ENCODE measurements around the gene TPSAB1.
A peak's percentile ranks its signal among the peaks of the same experiment; 100 is the strongest.

The TPSAB1 gene

DNA sequence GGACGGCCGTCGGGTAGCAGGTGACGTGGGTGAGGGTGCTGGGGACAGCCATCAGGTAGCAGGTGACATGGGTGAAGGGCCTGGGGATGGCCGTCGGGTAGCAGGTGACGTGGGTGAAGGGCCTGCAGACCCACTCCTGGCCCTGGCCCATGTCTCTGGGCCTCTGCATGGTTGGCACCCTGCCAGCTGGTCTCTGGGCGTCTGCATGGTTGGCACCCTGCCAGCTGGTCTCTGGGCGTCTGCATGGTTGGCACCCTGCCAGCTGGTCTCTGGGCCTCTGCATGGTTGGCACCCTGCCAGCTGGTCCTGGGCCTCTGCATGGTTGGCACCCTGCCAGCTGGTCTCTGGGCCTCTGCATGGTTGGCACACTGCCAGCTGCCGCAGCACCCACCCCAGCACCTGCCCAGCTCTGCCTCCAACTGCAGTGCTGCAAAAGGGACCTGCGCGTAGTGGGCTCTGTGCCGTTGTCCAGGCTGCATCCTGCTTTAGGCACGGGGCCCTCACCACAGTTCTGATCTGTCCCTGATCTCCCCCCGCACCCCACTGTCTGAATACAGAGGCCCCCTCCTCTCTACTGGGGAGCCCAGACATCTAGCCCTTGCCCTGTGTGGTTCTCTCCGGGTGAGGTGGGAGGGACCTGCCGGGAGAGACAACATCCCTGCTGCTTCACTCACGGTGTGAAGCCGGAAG is 31.4 kb downstream of the TPSAB1 start:
- peak; percentile 63 for DNase-seq

DNA sequence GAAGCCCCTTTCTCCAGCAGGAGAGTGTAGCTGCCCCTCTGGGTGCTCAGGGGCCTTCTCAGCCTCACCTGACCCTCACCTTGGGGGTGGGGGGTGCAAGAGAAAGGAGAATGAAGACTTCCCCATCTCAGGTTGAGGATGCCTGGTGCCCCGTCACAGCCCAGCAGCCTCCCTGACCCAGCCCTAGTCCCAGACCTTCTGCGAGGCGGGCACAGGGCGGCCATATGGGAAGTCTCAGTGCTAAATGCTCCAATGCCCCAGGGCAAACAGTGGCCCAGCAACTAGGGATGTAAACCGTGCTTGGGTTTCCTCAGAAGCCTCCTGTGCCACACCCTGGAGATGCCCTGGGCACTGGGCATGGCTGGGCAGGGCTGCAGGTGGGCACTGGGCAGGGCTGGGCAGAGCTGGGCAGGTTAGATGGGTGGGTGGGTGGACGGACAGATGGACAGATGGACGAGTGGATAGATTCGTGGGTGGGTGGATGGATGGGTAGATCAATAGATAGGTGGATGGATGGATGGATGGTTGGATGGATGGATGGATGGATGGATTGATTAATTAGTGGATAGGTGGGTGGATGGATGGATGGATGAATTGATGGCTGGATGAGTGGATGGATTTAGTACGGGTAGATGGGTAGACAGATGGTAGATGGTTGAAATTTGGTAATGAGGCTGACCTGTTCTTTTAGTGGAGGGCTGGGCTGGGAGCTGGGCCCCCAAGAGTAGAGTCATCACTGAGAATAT is 32.1 kb downstream of the TPSAB1 start:
- DNase-seq = no peak

DNA sequence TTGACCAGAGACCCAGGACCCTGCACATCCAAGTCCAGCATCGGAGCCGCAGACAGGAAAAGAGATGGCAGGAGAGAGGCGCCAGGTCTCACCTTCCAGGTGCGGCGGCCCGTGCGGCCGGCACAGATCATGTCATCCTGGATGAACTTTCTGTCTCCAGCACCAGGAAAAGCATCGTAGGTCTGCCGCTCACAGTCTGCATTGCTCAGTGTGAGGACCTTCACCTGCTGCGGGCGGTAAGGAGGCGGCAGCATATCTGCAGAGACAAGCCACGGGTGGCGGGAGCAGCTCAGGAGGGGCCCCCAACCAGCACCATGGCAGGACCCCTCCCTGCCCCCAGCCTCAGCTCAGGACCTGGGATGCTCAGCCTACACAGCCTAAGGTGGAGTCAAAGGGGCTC is 33.3 kb downstream of the TPSAB1 start:
- DNase-seq = no peak

DNA sequence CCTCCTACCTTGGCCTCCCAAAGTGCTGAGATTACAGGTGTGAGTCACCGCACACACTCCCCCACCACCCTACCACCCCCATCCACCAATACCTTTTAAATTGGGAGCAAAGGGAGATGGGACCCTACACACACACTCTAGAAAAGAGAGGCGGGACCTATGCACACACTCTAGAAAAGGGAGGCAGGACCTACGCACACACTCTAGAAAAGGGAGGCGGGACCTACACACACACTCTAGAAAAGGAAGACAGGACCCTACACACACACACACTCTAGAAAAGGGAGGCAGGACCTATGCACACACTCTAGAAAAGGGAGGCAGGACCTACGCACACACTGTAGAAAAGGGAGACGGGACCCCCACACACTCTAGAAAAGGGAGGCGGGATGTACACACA is 34.3 kb downstream of the TPSAB1 start:
- DNase-seq = no peak

DNA sequence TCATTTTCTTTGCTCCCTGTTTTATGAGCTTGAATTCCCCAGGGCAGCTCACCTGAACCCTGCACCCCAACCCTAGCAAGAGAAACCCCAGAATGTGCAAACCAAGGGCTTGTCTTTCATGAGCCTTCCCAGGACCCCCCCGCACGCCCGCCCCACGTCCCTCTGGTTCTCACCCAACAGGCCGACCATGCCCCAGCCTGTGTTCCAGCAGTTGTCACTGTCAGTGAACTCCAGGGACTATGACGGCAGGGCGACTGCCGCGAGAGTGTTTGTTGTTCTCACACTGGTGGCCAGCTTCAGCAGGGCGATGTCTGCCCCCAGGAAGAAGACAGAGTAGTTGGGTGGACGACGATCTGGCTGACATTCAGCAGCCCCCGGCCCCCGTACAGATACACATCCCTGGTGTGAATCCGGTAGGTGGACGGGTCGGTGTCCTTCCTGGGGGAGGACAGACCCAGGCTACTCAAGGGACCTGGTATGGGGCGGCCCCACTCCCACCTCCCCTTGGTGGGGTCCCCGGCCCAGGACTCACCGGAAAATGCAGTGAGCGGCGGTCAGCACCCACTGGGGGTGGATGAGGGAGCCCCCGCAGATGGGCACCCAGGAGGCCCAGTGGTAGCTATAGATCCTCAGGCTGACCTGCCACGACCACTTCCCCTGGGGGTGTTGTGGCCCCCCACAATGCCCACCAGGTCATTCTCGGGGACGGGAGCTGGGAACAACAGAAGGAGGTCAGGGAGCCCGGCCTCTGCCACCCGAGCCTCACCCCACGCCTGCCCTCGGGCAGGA is 35.5 kb downstream of the TPSAB1 start:
- no peak for DNase-seq

DNA sequence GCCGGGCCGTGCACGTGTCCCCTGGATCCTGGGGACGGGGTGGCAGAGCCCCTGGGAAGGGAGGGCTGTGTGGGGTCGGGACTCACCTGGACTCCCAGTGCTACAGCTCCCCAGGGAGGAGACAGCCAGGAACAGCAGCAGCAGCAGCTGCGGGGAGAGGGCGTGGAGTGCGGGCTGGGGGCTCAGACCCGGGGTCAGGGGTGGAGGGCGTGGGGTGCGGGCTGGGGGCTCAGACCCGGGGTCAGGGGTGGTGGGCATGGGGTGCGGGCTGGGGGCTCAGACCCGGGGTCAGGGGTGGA is 36.0 kb downstream of the TPSAB1 start:
- no peak for DNase-seq

DNA sequence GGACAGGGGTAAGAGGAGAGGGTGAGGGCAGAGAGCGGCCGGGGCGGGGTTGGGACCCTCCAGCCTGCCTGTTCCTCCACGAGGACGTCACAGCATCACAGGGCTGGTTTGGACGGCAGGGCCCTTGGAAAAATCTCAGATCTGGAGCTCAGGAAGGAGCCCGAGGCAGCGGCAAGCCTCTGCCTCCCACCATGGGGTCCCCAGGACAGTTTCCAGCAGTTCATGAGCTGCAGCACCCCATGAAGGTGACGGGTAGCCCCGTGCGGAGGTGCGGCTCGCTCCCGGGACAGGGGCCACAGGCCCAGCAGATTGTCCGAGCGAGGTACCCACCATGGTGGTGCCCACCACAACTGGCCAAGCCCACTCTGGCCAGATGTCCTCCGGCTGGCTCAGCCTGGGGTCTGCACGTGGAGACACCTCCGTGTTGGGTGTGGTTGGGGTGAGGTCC is 36.7 kb downstream of the TPSAB1 start:
- DNase-seq = no peak

DNA sequence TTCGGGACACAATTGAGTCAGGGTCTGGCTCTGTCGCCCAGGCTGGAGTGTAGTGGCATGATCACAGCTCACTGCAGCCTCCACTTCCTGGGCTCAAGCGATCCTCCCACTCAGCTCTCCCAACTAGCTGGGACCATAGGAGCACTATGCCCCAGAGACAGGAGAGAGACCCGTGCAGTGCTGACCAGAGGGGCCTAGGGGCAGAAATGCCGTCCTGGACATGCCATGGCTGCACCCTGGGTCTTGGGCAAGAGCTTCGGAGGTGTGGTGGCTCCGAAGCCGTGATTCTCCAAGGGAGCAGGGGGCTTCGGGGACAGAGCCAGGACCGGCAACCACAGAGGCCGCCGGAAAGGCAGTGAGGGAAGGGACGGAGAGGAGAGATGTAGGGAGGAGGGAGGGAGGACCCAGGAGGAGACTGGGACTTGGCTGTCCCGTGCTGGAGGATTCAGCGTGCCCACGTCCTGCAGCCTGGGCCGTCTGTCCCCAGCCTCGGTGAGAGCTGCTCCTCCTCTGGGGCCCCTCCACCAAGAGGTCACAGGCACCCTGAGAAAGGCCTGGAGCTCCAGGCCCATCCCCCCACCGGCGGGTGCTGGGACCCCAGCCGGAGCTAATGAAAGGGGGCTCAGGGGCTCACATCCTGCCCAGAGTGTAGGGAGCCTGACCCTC is 37.2 kb downstream of the TPSAB1 start:
- no peak for DNase-seq

DNA sequence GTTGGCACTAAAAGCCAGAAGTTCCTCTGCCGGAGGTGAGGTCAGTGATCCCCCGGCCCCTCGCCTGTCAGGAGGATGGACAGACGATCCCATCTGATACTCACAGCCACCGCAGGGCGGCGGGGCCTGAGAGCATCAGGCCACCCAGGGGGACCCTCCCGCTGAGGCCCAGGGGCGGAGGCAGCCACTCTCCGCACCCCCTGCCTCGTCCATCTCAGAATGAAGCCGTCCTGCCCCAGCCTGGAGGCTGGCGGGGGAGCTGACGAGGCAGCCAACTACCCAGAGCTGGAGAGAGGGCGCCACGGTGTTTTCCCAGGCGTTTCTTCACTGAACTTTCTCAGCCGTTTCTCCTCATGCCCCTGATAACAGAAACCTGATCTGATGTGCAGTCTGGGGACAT is 38.0 kb downstream of the TPSAB1 start:
- DNase-seq = no peak

DNA sequence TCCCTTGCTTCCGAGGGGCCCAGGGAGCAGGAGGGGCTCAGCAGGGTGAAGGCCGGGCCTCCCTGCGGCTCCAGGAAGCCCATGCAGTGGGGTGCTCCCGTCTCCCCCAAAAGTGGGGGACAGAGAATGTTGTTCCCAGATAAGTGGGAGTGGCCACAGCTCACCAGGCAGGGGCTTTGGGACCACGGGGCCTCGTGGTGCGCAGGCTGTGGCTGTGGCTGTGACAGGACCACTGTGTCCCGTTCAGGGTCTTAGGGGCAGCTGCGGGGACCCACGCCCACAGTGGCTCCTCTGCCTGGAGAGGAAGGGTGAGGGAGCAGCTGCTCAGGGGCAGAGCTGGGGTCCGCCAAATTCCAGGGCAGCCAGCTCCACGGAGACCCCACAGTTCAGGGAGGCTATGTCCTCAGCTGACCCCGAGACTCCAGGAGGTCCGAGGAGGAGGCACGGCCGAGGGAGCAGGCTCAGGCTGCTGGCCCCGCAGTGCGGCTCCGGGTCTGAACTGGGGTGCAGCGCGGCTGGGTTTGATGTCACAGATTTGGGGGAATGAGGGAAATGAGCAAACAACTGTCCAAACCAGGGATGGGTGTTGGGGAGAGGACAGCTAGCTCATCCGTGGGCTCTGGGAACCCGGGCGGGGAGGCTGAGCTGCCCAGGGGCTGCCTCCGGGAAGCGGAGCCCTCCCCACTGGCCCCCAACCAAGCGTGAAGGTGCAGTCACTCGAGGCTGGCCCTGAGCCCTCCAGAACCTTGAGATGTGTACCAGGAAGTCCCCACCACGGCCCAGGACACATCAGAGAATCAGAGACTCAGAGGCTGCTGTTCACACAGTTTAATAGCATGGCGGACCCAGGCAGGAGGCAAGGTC is 38.8 kb downstream of the TPSAB1 start:
- DNase-seq = no peak

DNA sequence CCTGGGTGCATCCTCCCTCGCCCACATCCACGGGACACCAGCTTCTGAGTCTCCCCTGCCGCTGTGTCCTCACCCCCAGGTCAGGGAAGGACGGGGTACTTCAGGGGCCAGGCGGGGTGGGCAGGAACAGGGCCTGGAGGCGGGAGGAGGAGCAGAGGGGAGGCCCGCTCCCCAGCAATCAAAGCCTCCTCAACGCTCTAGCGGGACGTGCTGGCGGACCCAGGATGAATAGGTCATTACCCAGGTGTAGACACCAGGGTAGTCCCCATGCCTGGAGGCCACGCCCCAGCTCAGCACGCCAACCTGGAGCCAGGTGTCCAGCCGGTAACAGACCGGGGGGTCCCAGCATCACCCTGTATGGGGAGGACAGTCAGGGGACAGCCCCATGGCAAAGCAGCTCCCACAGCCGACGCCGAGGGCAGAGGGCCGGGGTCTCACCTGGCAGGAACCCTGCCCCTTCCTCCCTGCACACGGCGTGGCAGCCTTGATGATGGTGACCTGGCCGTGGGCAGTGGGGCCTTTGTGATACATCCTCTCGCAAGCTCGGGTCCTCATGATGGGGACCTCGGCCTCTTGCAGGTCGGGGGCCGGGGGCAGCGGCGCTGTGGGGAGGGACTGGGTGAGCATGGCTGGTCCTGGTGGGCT is 39.6 kb downstream of the TPSAB1 start:
- DNase-seq = no peak

DNA sequence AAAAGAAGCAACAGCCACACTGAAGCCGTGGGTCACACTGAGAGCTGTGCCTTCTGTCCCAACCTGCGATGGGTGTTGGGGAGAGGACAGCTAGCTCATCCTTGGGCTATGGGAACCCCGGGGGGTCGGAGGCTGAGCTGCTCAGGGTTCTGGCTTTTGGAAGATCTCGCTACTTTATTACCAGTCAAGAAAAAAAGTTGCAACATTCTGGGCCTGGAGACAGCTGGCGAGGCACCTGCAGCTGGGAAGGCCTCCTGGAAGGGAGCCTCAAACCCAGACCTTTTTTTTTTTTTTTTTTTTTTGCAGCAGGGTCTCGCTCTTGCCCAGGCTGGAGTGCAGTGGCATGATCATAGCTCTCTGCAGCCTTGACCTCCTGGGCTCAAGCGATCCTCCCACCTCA is 40.3 kb downstream of the TPSAB1 start:
- DNase-seq = no peak

DNA sequence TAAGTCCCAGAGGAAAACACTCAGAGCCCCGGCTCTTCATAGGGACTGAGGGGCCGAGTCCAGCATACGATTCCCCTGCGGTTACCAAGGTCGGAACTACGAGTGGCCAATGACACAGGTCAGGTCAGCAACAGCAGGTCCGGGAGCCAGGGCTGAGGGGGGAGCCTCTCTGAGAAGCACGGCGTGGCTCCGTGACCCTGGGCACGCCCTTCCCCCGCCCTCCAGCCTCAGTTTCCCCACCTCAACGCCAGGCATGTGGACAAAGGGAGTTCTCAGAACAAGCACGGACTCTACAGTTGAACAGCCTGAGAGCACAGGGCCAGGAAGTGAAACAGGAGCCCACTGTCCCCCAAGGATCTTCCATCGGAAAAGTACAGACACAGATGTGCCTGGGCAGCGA is 41.0 kb downstream of the TPSAB1 start:
- DNase-seq = no peak

DNA sequence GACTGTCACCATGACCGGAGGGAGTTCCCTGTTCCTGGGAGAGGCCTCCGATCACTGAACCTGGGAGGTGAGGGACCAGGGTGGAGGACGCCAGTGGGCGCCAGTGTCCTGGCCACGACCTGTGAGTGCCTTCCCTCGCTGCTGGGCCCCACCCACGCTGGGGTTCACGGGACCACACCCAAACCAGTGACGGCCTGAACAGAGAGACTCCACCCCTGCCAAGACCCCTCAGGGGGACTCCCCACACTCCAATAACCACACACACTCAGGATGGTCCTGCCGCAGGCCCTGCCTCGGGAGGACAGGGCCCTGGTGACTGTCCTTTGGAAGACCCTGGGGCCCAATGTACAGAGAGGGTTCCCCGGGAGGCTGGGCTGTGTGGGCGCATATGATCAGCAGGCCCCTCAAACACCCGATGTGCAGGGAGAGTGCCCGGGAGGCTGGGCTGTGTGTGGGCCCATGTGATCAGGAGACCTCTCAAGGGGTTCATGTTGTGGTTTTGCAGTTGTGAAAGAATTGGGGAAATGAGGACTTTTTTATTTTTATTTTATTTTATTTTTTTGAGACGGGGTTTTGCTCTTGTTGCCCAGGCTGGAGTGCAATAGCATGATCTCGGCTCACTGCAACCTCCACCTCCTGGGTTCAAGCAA is 41.9 kb downstream of the TPSAB1 start:
- no peak for DNase-seq

DNA sequence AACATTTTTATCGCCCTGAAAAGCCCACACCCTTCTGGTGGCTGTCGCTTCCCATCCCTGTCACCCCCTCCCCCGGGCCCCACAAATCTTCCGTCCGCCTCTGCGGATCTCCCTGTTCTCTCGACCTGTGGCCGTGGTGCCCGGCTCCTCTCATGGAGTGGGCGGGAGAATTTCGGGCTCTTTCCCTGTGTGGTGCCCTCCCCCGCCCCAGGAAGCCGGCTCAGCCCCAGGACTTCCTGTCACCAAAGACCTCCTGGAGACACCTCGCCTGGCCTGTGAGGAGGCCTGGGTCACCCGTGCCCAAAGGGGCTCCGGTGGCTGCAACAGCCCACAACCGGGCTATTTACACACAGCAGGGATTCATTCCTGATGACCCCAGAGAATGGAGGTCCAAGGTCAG is 42.8 kb downstream of the TPSAB1 start:
- no peak for DNase-seq

DNA sequence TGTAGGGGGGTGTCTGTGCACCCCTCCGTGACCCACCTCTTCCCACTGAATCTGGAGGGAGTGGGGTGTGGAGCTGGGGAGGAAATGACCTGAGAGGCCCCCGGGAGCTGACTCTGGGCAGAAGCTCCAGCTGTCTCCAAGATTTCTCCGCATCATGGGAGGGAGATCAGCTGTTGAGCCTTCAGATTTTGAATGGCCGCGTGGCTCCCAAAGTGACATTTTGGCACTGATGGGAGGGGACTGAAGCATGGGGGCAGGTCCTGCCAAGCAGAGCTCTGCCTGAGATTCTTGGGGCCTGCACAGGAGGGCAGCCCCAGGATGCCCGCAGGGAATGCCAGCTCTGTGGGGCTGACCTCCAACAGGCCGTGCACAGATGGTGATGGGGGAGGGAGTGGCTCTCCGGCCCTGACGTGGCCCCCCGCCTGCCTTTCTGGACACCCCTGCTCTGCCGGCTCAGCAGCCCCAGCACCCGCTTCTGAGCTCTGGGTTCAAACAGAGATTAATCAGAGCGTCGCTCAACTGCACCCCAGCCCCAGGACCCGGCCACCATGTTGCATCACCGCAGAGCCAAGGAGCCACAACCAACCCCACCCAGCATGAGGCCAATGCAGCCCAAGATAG is 43.6 kb downstream of the TPSAB1 start:
- DNase-seq = no peak

DNA sequence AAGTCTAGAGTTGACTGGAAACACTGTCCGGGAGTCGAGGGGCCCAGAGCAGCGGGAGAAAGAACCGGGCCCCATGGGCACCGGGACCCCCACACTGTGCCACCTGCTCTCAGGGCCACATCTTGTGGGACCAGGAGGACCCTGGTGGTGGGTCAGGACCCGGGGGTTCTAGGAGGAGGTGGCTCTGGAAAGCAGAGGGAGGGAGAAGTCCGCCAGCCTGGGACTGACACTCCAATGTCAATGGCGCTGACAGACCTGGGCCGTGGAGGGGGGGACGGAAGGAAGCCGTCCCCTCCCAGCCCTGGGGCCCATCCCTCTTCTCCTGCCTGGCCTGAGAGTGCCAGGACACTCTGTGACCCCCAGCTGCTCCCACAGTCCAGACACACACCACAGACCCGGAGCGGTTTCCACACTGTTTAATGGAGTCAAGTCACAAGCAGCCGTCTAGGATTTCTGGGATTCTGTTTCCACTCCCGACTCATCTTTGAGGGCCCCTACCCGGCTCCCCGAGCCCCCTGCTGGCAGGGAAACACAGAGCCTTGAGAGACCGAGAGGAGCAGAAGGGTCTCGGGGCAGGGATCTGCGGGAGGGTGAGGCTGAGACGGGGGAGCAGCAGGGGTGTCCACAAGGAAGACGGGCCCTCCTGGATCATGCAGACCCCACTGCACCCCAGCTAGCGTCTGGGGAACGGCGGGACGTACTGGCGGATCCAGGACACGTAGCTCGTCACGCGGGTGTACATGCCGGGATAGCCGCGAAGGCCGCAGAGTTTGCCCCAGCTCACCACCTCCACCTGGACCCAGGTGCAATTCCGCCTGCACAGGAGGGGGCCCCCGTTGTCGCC is 45.4 kb downstream of the TPSAB1 start:
- no peak for DNase-seq

DNA sequence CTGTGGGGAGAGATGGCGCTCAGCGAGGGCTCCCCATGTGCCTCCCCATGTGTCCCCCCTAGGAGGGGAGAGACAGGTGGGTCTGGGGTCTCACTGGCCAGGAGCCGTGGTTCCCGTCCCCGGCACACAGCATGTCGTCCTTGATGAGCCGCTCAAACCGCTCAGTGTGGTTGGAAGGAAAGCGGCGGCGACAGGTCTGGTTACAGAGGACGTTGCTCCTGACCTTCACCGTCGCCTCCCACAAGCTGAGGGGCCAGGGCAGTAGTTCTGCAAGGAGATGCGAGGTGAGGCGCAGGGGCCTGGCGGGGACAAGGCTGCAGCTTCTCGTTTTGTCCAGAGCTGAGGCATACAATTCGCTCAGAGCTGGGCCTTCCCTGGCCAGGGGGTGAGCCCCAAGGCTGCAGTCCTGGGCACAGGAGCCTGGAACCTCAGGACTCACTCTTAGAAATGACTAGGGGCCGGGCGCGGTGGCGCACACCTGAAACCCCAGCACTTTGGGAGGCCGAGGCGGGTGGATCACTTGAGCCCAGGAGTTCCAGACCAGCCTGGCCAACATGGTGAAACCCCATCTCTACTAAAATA is 46.1 kb downstream of the TPSAB1 start:
- DNase-seq = no peak

DNA sequence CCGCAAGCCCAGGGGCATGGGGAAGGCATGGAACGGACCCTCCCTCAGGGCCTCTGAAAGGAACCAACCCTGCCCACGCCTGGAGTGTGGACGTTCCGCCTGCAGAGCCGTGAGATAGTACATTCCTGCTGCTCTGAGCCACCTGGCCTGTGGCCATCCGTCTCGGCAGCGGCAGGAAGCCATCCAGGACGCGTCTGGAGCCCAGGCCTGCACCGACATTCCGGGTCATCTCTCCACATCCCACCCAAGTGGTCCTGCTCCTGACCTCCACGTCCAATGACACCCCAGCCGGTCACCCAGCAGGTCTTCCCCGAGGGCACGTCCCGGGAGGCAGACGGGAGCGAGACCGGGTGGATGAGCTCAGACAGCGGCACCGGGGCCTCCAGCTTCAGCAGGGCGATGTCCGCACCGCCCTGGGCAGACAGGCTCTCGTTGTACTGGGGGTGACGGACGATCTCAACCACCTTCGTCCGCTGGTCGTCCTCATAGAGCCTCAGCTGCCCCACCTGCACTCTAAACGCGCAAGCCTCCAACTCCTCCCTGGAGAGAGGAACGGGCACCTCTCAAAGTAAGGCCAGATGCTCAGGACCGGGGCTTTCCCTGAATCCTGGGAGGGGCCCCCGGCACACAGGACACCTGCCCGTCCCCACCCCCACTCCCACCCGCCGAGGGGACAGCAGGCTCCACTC is 47.6 kb downstream of the TPSAB1 start:
- DNase-seq = no peak

Data from hematopoietic multipotent progenitor cell treated with erythropoietin and hydrocortisone succinate and interleukin-3 and kit ligand, for 6 days (in vitro differentiated cells).